Measurements from ENCODE around the gene KIF19. TPM values are rescaled to one million over a fixed set of nuclear protein-coding genes. Genes with fewer than 3 reads are reported as not detected.

Gene KIF19
- total and polyA plus RNA-seq, 2 of the 8 experiments (the other 6 are each of a cell fraction or from before 2014, with no cell fraction given): 0.52 to 0.77 TPM

DNA sequence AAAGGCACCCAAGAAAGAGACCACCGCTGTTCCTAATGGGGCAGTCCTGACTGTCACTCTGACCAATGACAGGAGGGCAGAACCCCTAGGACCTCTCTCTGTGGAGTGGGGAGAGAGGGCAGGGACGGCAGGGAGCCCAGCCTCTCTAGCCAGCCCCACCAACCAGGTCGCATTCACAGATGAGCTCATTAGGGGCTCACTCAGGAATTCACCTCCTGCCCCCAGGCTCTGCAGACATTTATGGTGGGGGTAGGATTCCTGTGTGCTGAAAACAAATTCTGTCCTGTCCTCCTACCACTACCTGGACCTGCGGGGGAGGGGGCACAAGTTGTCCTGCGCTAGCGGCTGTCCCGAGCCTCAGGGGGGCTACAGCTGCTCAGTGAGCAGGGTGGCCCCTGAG lies 78.2 kb downstream of the KIF19 start:
- DNase-seq (ENCODE audit: low read depth in 1 of 2, low spot score in 2 of 2) (peak; percentile 43 to 62), FAIRE-seq (no peak)
- peak overlapping the region in 1 of 4 experiments; percentile 37; a peak in 4 of 8 replicates for H3K4me3 ChIP-seq (ENCODE audit: extremely low read depth in 1 of 4, insufficient read depth in 2 of 4, low read depth in 3 of 4, low read length in 4 of 4)
- peak overlapping the region; percentile 85; the same call in 1 of the 2 replicates for H4K8ac ChIP-seq (ENCODE audit: extremely low read depth, insufficient read depth, low read length)
- H3K79me1 ChIP-seq (ENCODE audit: low read depth, low read length): no peaks in the 10 kb centered on the region
- peaks cover 3 to 17% (median 14%) of the 10 kb centered on the region in 4 experiments for H3K4me1 ChIP-seq (replicated peaks in 1 of 4; ENCODE audit: control insufficient read depth in 3 of 4, insufficient read depth in 4 of 4, low read length in 3 of 4)
- H3K4me2 ChIP-seq (ENCODE audit: insufficient read depth in 1 of 2, low read depth in 2 of 2, low read length in 2 of 2): peak overlapping the region; percentile 55 to 58
- peak overlapping the region; percentile 65 for H3K4ac ChIP-seq (replicated peaks; ENCODE audit: insufficient read length, low read depth, low read length)
- peak overlapping the region; percentile 86 for H2BK12ac ChIP-seq (ENCODE audit: low read depth, low read length)
- H2BK20ac ChIP-seq (ENCODE audit: low read length): peak overlapping the region; percentile 90
- H4K91ac ChIP-seq (replicated peaks; ENCODE audit: insufficient read length, low read length): peak overlapping the region; percentile 69
- peak overlapping the region; percentile 58 for H3K27ac ChIP-seq (ENCODE audit: low read depth, low read length)
- no peaks in the 10 kb centered on the region for H3K79me2 ChIP-seq (ENCODE audit: control insufficient read depth in 1 of 2, insufficient read depth in 2 of 2, low read length in 2 of 2)
- H3K27me3 ChIP-seq (replicated peaks in 1 of 4; ENCODE audit: control insufficient read depth in 3 of 4, extremely low read depth in 1 of 4, insufficient read depth in 3 of 4, low read length in 3 of 4): no peaks in the 10 kb centered on the region
- H4K20me1 ChIP-seq (replicated peaks in 1 of 2; ENCODE audit: control insufficient read depth in 1 of 2, insufficient read depth in 2 of 2, low read length in 2 of 2): no peaks in the 10 kb centered on the region
- H3K56ac ChIP-seq (replicated peaks; ENCODE audit: insufficient read length, low read depth, low read length): no peak overlapping the region
- H2AK5ac ChIP-seq (ENCODE audit: low read depth, low read length): peak overlapping the region; percentile 3; the same call in 1 of the 2 replicates
- H2BK120ac ChIP-seq (replicated peaks; ENCODE audit: low read depth, low read length): no peak overlapping the region
- H3K23ac ChIP-seq (ENCODE audit: insufficient read length): no peak overlapping the region
- peak overlapping the region; percentile 84; the same call in 1 of the 2 replicates for H2BK5ac ChIP-seq (ENCODE audit: low read depth, low read length)
- 31% methylated on average over 7 of the region's 7 CpGs; no CpG with 5 or more reads in 1 of the 2 experiments for WGBS, 2 experiments (ENCODE audit: extremely low coverage in 1 of 2, insufficient coverage in 1 of 2, insufficient read length in 1 of 2, insufficient replicate concordance in 2 of 2, low coverage in 1 of 2, low lambda C conversion rate in 2 of 2, missing lambda C conversion rate in 1 of 2)
- H2AFZ ChIP-seq (ENCODE audit: low read length): peak overlapping the region; percentile 88
- POLR2A ChIA-PET (ENCODE audit: partially characterized antibody): interaction anchor here (0.7 to 1.2 kb wide), 3 partner anchors 9 to 48 kb away, joined by 3 to 6 read pairs (median 3); no protein-coding TSS in a partner anchor
- peak overlapping the region; percentile 13 for H4K5ac ChIP-seq (ENCODE audit: insufficient read length, low read depth, low read length)
- peak overlapping the region; percentile 37; the same call in 1 of the 2 replicates for H2BK15ac ChIP-seq (ENCODE audit: low read length)
- no peak overlapping the region for H3K9ac ChIP-seq (replicated peaks in 1 of 4; ENCODE audit: extremely low read depth in 1 of 4, low read depth in 3 of 4, low read length in 3 of 4)
- peak overlapping the region; percentile 34; the same call in 1 of the 2 replicates for H3K18ac ChIP-seq (ENCODE audit: extremely low read depth, low read length)
- no peak overlapping the region for H3K14ac ChIP-seq (ENCODE audit: insufficient read length)
- no peaks in the 10 kb centered on the region for H3K36me3 ChIP-seq (ENCODE audit: control insufficient read depth in 2 of 4, insufficient read depth in 4 of 4, low read length in 3 of 4)
- peak; percentile 26 for TF ChIP-seq ASH2L (IDR thresholded peaks at IDR 0.05; ENCODE audit: low read length)
- TF ChIP-seq TEAD4 (IDR thresholded peaks at IDR 0.05; ENCODE audit: low read depth, low read length): 0 out of 2 replicates have a peak, but pooled peaks have one; percentile 10
- no peak for TF ChIP-seq SRF (IDR thresholded peaks at IDR 0.05; ENCODE audit: low read depth, low read length)
- no peak for TF ChIP-seq RAD21 (IDR thresholded peaks at IDR 0.05 in 1 of 2, conservative IDR thresholded peaks at IDR 0.05 in 1 of 2; ENCODE audit: low read depth in 2 of 2, low read length in 2 of 2)
- no peak for TF ChIP-seq EGR1 (IDR thresholded peaks at IDR 0.05; ENCODE audit: borderline replicate concordance, low read depth, low read length)
- no peak for TF ChIP-seq NANOG (IDR thresholded peaks at IDR 0.05; ENCODE audit: insufficient read depth, low read depth, low read length, poor library complexity, severe bottlenecking)
- H3K9me3 ChIP-seq (ENCODE audit: insufficient read depth in 2 of 2, low read depth in 1 of 2, low read length in 1 of 2): no peaks in the 10 kb centered on the region
- H3K23me2 ChIP-seq (ENCODE audit: low read depth, low read length): no peaks in the 10 kb centered on the region; the same call in 1 of the 2 replicates
- CTCF ChIA-PET (ENCODE audit: partially characterized antibody): interaction anchor here (0.6 to 7.4 kb wide), 15 partner anchors 8 to 440 kb away, joined by 3 to 47 read pairs (median 3); no protein-coding TSS in a partner anchor

Measured in H1 (cell line).